Nephron (organoid): ENCODE results near the gene GJD2.

Source experiments
- H3K27ac Mint-ChIP-seq, 3 experiments: 2 replicates each; pipeline ENCODE4 v1.8.0; 2020; ENCODE audit warnings: mixed read lengths in 3 of 3, mild to moderate bottlenecking in 2 of 3, moderate library complexity in 1 of 3
- H3K27me3 Mint-ChIP-seq: 2 replicates; pipeline ENCODE4 v1.8.0; 2021; ENCODE audit warnings: low read depth, mild to moderate bottlenecking, moderate library complexity, mixed read lengths
- H3K36me3 Mint-ChIP-seq: 2 replicates; pipeline ENCODE4 v1.8.0; 2020; ENCODE audit warnings: low read depth, mixed read lengths
- H3K4me1 Mint-ChIP-seq: 2 replicates; pipeline ENCODE4 v1.8.0; 2020; ENCODE audit warnings: mixed read lengths
- H3K4me3 Mint-ChIP-seq, 3 experiments: 2 replicates each; pipeline ENCODE4 v1.8.0; 2020; ENCODE audit warnings: mild to moderate bottlenecking in 3 of 3, mixed read lengths in 3 of 3, moderate library complexity in 2 of 3
- H3K9me3 Mint-ChIP-seq: 2 replicates; pipeline ENCODE4 v1.8.0; 2020; ENCODE audit warnings: mixed read lengths
- CTCF ChIP-seq, 3 experiments: fragments of 200-600 bp; sonication (generic); IDR thresholded peaks; one replicate each; pipeline ENCODE4 v1.5.0; 2021; ENCODE audit warnings: antibody characterized with exemption in 3 of 3; ENCODE audit not compliant: unreplicated experiment in 3 of 3

The GJD2 gene

GRCh38 chr15:34796847-34797435 lies 42.1 kb upstream of the GJD2 start:
- peak overlapping the region in 2 of 3 experiments; percentile 67 to 83 for H3K4me3 Mint-ChIP-seq
- H3K36me3 Mint-ChIP-seq = peaks cover 7% of the 10 kb centered on the region
- H3K9me3 Mint-ChIP-seq = no peaks in the 10 kb centered on the region

DNA sequence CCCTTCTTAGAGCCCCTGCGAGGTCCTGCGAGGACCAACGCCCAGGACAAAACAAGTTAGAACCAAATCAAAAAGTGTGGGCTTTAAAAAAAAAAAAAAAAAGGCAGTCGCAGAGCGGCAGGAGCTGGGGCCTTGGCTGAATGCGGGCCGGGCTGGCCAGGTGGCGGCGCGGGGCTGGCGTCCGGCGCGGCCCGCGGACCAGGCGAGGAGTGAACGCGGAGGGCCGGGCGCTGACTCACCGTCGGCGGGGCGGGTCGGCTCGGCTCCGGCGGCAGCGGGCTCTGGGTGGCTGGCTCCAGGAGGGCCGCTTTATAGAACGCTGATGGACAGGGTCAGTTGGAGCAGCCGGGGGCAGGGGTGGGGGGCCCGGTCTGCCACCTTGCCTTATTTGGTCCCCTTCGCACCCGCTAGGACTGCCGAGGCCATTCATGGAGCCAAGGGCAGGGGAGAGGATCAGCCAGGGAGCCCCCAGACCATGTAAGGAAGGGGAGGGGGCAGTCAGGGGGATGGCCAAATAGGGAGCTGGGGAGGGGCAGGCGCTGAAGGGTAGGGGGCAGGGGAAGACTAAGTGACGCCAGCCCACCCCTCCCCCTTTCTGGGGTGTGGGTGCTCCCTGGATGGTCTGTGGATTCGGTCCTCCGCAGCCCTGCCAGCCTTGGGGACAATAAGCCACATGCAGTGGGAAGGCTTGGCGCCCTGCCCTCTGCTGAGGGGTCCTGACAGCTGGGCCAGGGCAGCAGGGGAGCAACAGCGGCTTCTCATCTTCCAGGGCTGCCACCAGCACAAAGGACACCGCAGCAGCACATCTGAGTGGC lies 40.7 kb upstream of the GJD2 start, which contains the start of gene ACTC1:
TSS of gene ACTC1 (minus strand) at position 283 of the 815 bp plus-strand sequence. CDS start 741 bp downstream, outside the sequence.
- Mint-ChIP-seq H3K4me1 (peaks cover 27% of the 10 kb centered on the region), H3K9me3 (no peaks in the 10 kb centered on the region), H3K4me3 (peak within 1 kb of the TSS; percentile 71 to 91 (median 87)), H3K27ac (peak within 1 kb of the TSS in 2 of 3 experiments; percentile 35 to 47), H3K36me3 (peaks cover 7% of the 10 kb centered on the region), H3K27me3 (peaks cover 55% of the 10 kb centered on the region)
- no peak for TF ChIP-seq CTCF (IDR thresholded peaks at IDR 0.05; ENCODE audit: unreplicated experiment in 3 of 3)

More at GRCh38 chr15:34796847-34797435, 42.1 kb upstream of the GJD2 start:
- TF ChIP-seq CTCF (IDR thresholded peaks at IDR 0.05; ENCODE audit: unreplicated experiment in 3 of 3) = no peak
- Mint-ChIP-seq H3K4me1 (peaks cover 31% of the 10 kb centered on the region), H3K27ac (peak overlapping the region; percentile 13 to 43 (median 35)), H3K27me3 (peaks cover 48% of the 10 kb centered on the region)

DNA sequence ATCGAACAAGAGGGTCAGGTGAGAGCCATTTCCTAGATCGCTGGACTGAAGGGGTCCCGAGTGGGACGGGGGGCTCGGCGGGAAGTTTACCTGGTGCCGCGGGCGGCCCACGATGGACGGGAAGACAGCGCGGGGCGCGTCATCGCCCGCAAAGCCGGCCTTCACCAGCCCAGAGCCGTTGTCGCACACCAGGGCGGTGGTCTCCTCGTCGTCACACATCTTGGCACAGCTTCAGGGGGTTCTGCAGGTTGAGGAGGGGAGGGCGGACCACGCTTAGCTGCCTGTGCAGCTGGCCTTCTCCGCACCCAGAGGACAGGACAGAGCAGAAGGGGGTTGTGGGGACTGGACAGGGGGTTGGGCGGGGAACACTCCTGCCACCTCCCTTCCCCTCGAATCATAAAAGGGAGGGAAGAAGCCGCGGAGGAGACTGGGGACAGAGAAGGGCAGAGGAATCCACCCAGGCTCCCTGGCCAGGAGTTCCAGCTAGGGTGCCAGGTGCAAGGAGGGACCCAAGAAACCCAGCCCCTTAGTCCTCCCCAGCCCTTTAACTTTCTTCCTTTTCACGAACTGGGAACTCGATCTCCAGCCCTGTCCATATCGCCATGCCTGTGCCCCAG lies 39.9 kb upstream of the GJD2 start:
- peak overlapping the region in 2 of 3 experiments; percentile 23 to 47 for H3K27ac Mint-ChIP-seq
- peak overlapping the region; percentile 71 to 91 (median 87) for H3K4me3 Mint-ChIP-seq
- H3K36me3 Mint-ChIP-seq = peaks cover 7% of the 10 kb centered on the region
- peaks cover 59% of the 10 kb centered on the region for H3K27me3 Mint-ChIP-seq
- no peaks in the 10 kb centered on the region for H3K9me3 Mint-ChIP-seq
- H3K4me1 Mint-ChIP-seq = peaks cover 23% of the 10 kb centered on the region
- TF ChIP-seq CTCF (IDR thresholded peaks at IDR 0.05; ENCODE audit: unreplicated experiment in 3 of 3) = no peak

DNA sequence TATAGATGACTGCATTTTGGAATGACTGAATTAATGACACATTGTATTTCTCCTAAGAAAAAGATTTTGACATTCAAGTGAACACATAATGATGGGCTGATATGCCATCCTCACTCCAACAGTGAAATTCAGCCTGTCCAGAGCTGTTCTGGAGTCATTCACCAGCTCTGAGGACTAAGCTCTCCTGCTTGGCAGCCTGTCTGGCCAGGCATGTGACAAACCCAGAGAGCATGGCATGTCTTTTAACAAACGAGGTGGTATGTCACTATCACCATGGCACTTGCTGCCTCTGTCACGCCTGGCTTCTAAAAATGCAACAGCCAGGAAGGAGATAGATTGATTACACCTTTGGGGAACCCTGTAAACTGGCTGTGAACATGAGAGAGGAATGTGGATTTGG lies 39.1 kb upstream of the GJD2 start:
- Mint-ChIP-seq H3K4me3 (peak overlapping the region; percentile 71 to 91 (median 87)), H3K27ac (peak overlapping the region; percentile 23 to 55 (median 47))
- TF ChIP-seq CTCF (IDR thresholded peaks at IDR 0.05; ENCODE audit: unreplicated experiment in 3 of 3) = no peak

DNA sequence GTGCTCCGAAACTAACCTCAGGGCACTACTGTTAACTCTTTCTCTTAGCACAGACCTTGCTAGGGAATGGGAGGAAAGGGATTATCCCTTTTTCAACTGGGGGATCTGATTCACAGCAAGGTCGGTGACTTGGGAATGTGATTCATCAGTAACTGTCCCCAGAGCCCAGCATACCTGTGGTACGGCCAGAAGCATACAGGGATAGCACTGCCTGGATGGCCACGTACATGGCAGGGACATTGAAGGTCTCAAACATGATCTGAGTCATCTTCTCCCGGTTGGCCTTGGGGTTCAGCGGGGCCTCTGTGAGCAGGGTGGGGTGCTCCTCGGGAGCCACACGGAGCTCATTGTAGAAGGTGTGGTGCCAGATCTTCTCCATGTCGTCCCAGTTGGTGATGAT lies 38.3 kb upstream of the GJD2 start:
- no peak for TF ChIP-seq CTCF (IDR thresholded peaks at IDR 0.05; ENCODE audit: unreplicated experiment in 3 of 3)
- peak overlapping the region; percentile 71 to 91 (median 87) for H3K4me3 Mint-ChIP-seq
- peaks cover 53% of the 10 kb centered on the region for H3K27me3 Mint-ChIP-seq
- peaks cover 14% of the 10 kb centered on the region for H3K4me1 Mint-ChIP-seq
- peaks cover 7% of the 10 kb centered on the region for H3K36me3 Mint-ChIP-seq
- no peaks in the 10 kb centered on the region for H3K9me3 Mint-ChIP-seq
- peak overlapping the region in 1 of 3 experiments; percentile 23 for H3K27ac Mint-ChIP-seq

More for the DNA sequence above, 39.1 kb upstream of the GJD2 start:
- H3K4me1 Mint-ChIP-seq = peaks cover 16% of the 10 kb centered on the region
- peaks cover 55% of the 10 kb centered on the region for H3K27me3 Mint-ChIP-seq
- H3K36me3 Mint-ChIP-seq = peaks cover 7% of the 10 kb centered on the region
- H3K9me3 Mint-ChIP-seq = no peaks in the 10 kb centered on the region
